DMS 273 treated with DMSO at 0.1 percent for 48 hours (cell line): ENCODE measurements around the gene KIAA0040.
A peak's percentile ranks its signal among the peaks of the same experiment; 100 is the strongest.
"Not testable (repeated sequence)": the region's sequence is repeated elsewhere in the genome, so short reads cannot be mapped to it uniquely, and the experiment has no call there.

ENCODE experiments used
- DNase-seq: peaks from one replicate; lab custom pipeline; 2025; lab: John Stamatoyannopoulos, UW

KIAA0040 gene

DNA sequence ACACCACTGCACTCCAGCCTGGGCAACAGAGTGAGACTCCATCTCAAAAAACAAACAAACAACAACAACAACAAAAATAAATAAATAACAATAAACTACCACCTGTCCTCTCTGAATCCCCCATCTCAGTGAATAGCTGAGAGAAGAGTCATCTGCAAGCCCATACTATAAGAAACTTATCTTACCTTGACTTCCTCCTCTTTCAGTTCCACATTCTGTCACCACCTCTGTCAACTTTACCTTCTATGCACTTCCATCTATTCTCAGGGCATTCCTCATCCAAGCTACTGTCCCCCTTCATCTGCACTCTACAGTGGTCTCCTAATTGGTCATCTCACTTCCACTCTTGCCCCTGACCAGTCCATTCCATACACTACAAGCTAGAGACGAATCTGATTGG lies 58.1 kb downstream of the KIAA0040 start:
- no peak for DNase-seq

DNA sequence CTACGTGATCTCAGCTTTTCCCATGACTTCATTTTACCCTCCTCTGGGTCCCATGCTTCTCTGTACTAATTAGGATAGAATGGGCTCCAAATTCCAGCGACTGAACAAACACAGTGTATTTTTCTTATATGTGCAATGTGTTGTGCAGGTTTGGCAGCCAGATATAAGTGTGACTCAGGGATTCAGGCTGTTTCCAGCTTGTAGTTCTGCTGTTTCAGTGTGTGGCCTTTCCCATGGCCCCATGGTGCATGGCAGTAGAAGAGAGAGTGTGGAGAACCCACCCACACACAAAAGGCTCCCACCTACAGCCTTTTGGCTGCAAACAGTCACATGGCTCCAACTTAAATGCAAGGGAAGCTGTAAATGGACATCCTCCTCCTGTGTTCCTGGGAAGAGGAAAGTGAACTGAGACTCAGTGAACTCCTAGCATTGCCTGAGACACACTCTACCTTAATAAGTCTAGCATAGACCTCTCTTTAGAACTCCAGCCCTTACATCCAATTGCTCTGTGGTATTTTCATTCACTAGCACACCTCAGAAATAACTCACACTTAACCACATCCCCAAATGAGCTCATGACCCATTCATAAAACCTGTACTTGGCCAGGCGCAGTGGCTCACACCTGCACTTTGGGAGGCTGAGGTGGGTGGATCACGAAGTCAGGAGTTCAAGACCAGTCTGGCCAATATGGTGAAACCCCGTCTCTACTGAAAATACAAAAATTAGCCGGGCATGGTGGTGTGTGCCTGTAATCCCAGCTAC lies 58.7 kb downstream of the KIAA0040 start:
- DNase-seq, result no peak

DNA sequence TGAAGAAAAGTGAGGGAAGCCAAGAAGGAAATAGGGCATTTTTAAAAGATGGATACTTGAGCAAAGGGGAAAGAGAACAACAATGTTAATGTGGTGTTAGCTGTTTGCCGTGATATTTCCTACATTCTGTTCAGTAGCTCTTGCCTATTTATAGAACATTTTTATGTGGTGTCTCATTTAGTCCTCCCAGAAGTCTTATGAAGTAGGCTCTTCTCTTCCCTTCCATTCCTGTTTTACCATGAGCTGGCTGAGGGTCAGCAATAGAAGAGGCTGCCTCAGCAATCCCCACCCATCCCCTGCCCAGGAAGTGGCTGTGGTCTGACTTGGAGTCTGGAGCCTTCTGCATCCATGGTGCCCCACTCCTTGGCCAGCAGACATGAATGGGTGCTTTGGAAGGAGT lies 60.1 kb downstream of the KIAA0040 start:
- no peak for DNase-seq

DNA sequence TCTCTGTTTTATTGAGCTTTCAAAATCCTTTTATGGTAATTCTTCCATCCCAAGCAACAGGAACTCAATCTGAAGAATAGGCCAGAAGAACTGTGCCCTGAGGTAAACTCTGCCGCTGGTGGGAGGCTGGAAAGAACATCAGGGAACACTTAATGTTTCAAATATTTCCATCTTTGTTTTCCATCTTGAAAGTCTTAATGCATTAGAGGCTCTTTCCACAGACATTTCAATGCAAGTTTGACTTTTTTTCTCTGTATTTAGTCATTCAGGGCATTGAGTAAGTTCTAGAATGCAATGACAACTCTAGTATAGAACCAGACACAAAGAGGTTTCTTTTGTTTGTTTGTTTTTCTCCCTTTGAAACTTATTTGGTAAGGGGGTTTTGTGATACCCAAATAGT lies 61.5 kb downstream of the KIAA0040 start:
- DNase-seq, result no peak

- DNase-seq, result no peak
Observed at GRCh38 chr1:175130649-175131045, 61.9 kb downstream of the KIAA0040 start.

GRCh38 chr1:175129997-175130648 lies 62.5 kb downstream of the KIAA0040 start:
- DNase-seq, result peak; percentile 62

DNA sequence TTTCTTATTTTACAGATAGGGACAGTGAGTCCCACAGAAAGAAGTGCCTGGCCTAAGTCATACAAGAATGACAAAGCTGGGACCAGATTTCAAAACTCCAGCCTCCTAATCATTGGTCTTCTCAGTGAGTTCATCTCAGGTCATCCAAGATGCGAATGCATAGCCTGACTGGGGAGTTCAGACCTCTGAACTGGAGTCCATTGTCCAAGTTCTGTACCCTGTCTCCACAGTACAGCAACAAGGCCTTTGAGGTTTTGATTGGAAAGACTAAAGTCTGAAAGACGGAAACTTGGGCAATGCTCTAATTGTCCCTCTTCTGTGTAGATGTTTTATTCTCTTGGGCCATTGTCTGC lies 63.0 kb downstream of the KIAA0040 start:
- no peak for DNase-seq

DNA sequence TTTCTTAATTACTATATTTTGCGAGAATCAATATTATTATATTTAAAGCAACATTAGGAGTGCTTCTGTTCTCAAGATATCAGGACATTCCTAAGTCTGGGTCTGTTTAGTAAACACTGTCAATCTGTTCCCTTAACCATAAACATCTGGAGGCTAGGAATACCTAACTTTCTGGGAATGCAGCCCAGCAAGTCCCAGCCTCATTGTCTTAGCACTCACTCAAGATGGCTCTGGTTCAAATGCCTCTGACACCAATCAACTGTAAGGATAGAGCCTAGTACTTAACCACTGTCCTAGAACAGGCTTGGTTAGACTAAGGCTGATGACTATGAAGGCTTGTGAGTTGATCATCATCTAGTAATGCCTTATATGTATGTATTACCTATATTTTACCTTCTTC lies 63.4 kb downstream of the KIAA0040 start:
- peak; percentile 31 for DNase-seq

- no peak for DNase-seq
Observed at GRCh38 chr1:175128523-175128922, 64.1 kb downstream of the KIAA0040 start.

GRCh38 chr1:175127565-175127964 lies 65.0 kb downstream of the KIAA0040 start:
- no peak for DNase-seq

DNA sequence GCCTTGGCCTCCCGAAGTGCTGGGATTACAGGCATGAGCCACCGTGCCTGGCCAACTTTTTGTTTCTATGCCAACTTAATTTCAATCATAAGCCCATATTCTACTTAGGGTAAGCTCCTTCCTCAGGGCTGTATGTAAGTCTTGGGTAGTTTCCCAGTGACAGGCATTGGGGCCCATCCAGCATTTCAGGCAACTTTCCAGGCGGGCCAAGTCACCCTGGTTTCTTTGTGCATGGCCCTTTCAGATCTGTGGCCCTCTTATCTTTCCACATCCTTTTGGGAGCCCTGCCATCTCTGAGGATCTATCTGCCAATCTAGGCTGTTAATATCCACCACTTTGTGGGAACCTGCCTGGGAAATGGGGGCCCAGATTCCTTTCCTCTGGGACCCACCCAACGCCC lies 66.2 kb downstream of the KIAA0040 start:
- no peak for DNase-seq

- no peak for DNase-seq
Observed at GRCh38 chr1:175124861-175125260, 67.7 kb downstream of the KIAA0040 start.

DNA sequence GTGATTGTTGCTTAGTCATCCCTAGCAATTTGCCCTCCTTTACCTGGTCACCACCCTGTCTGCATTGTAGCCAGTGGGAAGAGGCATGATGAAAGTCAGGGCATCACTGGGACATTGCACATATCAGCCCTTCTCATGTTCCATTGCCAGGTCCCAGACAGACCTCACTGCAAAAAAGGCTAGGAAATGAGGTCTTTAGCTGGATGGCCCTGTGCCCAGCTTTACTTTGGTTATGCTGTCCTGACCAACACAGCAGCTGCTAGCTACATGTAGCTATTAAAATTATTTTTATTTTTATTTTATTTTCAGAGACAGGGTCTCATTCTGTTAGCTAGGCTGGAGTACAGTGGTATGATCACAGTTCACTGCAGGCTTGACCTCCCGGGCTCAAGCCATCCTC lies 72.1 kb downstream of the KIAA0040 start:
- no peak for DNase-seq

DNA sequence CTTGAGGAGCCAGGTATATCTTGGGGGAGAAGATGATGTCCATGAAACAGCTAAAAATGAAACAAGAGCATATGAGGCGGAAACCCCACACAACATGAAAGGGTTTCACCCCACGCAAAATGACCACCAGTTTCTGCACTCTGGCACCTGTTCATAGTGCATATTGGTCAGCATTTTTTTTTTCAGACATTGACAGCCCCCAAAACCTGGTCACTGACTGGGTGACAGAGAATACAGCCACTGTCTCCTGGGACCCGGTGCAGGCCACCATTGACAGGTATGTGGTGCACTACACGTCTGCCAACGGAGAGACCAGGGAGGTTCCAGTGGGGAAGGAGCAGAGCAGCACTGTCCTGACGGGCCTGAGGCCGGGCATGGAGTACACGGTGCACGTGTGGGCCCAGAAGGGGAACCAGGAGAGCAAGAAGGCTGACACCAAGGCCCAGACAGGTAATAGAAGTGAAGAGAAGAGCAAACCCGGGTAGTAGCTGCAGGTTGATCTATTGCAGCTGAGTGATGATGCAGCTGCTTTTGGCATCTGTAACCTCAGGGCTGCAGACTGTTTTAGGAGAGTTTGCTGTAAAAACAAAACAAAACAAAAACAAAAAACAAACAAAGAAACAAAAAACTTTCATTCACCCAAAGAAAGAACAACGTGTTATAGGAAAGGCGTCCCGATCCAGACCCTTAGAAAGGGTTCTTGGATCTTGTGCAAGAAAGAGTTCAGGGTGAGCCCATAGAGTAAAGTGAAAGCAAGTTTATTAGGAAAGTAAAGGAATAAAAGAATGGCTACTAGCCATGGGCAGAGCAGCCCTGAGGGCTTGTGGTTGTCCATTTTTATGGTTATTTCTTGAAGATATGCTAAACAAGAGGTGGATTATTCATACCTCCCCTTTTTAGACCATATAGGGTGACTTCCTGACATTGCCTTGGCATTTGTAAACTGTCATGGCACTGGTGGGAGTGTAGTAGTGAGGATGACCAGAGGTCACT lies 73.9 kb downstream of the KIAA0040 start:
- no peak for DNase-seq

DNA sequence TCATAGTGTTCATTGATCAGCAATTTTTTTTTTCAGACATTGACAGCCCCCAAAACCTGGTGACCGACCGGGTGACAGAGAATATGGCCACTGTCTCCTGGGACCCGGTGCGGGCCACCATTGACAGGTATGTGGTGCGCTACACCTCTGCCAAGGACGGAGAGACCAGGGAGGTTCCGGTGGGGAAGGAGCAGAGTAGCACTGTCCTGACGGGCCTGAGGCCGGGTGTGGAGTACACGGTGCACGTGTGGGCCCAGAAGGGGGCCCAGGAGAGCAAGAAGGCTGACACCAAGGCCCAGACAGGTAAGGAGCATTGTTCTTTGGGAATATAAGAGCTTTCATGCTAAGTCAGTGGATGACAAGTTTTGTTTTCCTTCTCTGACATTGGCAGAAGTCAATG lies 75.7 kb downstream of the KIAA0040 start:
- DNase-seq, result no peak

- no peak for DNase-seq
Observed at GRCh38 chr1:175116210-175116798, 76.3 kb downstream of the KIAA0040 start.

GRCh38 chr1:175114996-175115395 lies 77.6 kb downstream of the KIAA0040 start:
- DNase-seq, result no peak

GRCh38 chr1:175108331-175108820 lies 84.2 kb downstream of the KIAA0040 start:
- DNase-seq, result not testable (repeated sequence)
